Right ventricle myocardium superior (tissue), 1 donor: ENCODE measurements around the gene RBBP8NL. TPM values are rescaled to one million over a fixed set of nuclear protein-coding genes. Genes with fewer than 3 reads are reported as not detected.
A peak's percentile ranks its signal among the peaks of the same experiment; 100 is the strongest.

Experiments
- ATAC-seq: fragments of 200-7000 bp; cut with Tn5 transposase; one replicate; pipeline ENCODE4 v1.9.1; 2020; ENCODE audit warnings: mild to moderate bottlenecking; ENCODE audit not compliant: poor library complexity
- DNase-seq: peaks from one replicate; pipeline ENCODE4 v3.0.0-alpha.2; 2020
- intact Hi-C: fragments of 100-400 bp; cut with DNase I; formaldehyde crosslinking; loops from one replicate; pipeline ENCODE4 v1.11.2; 2022
- total RNA-seq: library from RNA; stranded (reverse); fragmentation: NEBNext Ultra II Directional; extraction: Animal tissue kit (Norgen Biotek cat#: 25700); gene quantifications from one replicate; pipeline ENCODE4 v1.2.1, GENCODE V29; 2021
- donor health status: DM: no; HTN: yes; CAD: no; lungs with severe emphysema.

Gene RBBP8NL
- total RNA-seq, 1 donor from 2014 or later = not detected

- no peak for ATAC-seq
- intact Hi-C loops = no loop called here
These were observed 56.3 kb downstream of the RBBP8NL start for GRCh38 chr20:62370807-62371587.

DNA sequence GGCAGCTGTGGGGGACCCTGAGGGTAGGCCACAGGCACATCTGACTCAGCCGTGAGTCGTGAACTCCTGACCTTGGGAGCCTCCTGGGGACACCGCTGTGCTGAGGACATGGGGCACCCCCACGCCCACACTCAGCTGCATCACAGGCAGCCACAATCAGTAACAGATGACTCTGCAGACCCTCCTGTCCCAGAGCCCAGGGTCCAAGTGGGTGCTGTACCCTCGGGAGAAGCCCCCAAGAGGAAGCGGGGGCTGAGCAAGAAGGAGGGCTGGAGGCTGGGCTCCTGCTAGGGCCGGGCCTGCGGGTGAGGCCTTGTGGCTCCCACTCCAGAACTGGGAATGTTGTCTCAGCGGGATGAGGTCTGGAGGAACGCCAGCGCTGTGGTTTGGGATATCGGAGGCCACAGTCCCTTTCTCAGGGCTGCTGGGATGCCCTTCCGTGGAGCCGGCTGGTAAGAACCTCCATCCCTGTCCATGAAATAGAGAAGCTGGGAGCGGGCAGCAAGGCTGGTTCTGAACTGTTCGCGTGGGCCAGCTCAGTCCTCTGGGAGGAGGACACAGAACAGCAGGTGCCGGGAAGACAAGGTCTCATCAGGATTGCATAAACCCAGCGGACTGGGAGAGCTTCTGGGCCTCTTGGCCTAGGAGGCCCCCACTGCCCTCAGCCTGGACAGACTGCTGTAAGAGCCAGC lies 57.1 kb downstream of the RBBP8NL start:
- no peak for DNase-seq
- intact Hi-C loops = no loop called here
- no peak for ATAC-seq

More at GRCh38 chr20:62370807-62371587, 56.3 kb downstream of the RBBP8NL start:
- DNase-seq = no peak

- intact Hi-C loops = no loop called here
- no peak for ATAC-seq
These were observed 57.6 kb downstream of the RBBP8NL start for GRCh38 chr20:62369815-62370114.

DNA sequence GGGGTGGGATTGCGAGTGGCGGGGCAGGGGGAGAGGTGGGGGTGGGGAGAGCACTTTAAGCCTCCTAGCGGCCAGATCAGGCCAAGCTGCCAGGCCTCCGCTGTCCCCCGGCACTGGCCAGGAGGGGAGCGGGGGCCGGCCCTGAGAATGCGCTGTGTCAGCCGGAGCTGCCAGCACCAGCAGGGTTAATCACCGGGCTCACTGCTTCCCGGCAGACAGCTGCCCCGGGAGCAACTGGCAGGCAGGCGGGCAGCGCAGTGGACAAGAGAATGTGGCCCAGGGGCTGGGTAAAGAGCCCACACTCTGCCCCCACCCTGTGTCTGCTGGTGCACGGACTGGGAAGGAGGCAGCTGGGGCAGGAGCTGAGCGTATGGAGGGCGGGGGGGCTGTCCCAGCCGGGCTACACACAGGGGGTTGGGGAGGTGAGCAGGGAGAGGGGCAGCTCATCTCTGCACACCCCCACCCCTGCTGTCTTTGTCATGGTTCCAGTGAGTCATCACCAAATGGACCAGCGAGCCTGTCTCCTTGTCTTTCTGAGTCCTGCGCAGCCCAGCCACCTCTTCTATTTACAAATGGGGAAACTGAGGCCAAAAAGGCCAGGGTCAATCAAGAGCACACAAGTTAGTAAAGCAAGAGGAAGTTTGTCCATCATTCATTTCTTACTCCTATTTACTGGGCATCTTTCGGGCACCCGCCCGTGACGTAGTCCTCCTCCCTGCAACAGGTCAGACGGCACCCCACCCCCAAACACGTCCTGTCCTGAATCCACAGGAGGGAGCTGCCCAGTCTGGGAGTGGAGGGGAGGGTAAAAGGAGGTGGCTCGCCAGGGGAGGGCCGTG lies 58.1 kb downstream of the RBBP8NL start:
- intact Hi-C loops = no loop called here
- no peak for DNase-seq
- ATAC-seq = peak; percentile 1

More at GRCh38 chr20:62369815-62370114, 57.6 kb downstream of the RBBP8NL start:
- DNase-seq = no peak

- intact Hi-C loops = no loop called here
- DNase-seq (no peak), ATAC-seq (no peak)
These were observed 58.9 kb downstream of the RBBP8NL start for GRCh38 chr20:62368392-62368975.

GRCh38 chr20:62367633-62368391 lies 59.5 kb downstream of the RBBP8NL start:
- peak; percentile 43 for DNase-seq
- ATAC-seq = peak; percentile 29
- intact Hi-C loops = no loop called here

DNA sequence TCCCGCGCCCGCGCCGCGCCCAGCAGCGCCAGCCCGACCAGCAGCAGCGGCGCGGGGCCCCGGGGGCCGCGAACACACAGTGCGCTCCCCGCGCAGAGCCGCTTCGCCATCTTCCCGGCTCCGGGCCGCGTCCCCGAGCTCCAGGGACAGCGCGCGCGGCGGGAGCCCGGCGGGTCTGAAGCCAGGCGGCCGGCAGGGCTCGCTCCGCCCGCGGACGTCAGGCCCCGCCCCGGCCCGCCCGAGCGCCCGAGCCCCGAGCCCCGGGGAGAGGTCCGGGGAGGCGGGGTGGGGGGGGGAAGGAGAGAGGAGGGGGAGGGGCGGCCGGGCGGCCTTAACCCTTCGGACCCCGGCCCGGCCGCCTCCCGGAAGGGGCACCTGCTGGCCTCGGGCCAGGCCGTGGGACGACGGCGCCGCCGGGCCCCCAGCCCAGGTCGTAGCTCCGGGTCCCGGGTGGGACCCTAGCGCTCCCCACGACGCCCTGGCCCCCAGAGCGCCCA lies 60.2 kb downstream of the RBBP8NL start, which contains the start of gene LAMA5:
Gene LAMA5 (minus strand): TSS at position 177 of the 497 bp plus-strand sequence. CDS start 67 bp downstream, at position 110.
- DNase-seq (peak; percentile 70), ATAC-seq (peak; percentile 51)
- intact Hi-C loops = no loop called here

GRCh38 chr20:62366370-62367135 lies 60.8 kb downstream of the RBBP8NL start:
- ATAC-seq (peak; percentile 3), DNase-seq (peak; percentile 65)
- intact Hi-C loops = no loop called here

- peak; percentile 19 for ATAC-seq
- DNase-seq = peak; percentile 43
- intact Hi-C loops = no loop called here
These were observed 61.4 kb downstream of the RBBP8NL start for GRCh38 chr20:62365814-62366369.

DNA sequence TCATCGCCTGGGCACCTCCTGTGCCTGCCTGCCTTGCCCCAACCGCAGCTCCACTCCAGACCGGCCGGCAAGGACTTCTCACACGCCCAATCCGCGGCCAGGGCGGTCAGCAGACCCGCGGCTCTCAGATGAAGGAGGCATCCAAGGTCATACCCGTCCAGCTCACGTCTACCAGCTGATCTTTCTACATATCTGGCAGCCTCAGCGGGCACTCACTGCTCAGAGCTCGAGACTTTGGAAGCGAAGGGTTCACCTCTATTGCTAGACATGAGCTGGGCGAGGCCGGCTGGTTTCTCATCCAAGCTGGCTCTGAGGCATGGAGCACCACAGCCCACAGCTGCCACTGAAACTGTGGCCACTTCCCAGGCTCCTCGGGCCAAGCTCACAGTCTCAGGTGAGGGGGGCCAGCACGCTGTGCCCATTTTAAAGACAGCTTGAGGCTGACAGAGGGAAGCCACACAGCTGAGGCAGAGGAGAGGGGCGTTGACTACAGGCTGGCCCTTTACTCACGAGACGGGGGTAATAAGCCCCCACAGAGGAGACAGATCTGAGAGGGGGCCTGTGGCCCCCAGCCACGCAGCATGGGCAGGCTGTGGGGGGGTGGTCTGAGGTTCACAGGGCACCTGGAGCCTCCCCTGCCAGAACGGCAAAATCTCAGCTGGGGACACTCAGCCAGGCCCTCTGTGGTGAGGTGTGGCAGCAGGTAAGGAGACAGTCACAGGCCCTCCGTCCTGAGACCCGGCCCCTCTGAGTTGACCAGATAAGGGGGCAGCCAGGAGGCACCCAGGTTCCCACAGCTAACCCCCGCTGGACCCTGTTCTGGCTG lies 62.2 kb downstream of the RBBP8NL start:
- ATAC-seq = peak; percentile 62
- intact Hi-C loops = no loop called here

DNA sequence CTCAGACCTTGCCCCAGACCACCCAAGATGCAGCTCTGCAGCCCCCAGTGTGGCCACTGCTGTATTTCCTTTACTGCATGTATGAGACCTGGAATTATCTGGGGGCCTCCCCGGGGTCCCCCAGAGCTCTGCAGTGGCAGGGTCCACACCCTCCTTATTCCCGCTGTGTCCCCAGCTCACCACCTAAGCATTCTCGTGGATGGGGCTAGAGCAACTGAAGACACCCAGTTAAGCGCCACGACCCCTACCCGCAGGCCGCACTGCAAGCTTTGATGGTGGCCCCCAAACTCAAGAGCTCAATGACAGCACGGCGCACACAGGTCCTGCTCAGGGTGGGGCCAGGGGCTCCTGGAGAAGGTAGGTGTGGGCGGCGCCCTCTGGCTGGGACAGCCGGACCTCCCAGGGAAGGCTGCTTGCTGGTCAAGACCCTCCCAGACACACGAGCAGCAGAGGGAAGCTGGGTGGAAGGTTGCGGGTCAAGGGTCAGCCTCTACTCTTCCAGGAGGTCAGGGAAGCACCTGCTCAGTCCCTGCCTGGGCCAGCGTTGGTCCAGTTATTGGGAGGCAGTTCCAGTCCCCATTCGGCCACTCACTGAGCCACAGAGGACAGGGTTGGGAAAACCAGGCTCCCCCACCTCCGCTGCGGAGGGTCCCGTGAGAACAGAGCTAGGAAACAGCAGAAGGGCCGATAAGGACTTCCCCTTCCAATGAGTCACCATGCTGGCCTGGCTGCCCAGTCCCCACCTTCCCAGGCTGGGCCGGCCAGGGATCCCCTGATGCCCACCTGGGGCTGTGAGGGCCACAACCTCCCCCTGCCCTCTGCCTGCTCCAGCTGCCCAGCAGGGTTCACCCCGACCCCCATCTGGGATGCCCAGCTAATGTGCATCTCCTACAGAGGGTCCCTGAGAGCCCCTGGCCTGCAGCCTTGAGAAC lies 63.2 kb downstream of the RBBP8NL start:
- DNase-seq = peak; percentile 54
- no peak for ATAC-seq
- intact Hi-C loops = no loop called here

More for the DNA sequence above, 62.2 kb downstream of the RBBP8NL start:
- DNase-seq = peak; percentile 78

DNA sequence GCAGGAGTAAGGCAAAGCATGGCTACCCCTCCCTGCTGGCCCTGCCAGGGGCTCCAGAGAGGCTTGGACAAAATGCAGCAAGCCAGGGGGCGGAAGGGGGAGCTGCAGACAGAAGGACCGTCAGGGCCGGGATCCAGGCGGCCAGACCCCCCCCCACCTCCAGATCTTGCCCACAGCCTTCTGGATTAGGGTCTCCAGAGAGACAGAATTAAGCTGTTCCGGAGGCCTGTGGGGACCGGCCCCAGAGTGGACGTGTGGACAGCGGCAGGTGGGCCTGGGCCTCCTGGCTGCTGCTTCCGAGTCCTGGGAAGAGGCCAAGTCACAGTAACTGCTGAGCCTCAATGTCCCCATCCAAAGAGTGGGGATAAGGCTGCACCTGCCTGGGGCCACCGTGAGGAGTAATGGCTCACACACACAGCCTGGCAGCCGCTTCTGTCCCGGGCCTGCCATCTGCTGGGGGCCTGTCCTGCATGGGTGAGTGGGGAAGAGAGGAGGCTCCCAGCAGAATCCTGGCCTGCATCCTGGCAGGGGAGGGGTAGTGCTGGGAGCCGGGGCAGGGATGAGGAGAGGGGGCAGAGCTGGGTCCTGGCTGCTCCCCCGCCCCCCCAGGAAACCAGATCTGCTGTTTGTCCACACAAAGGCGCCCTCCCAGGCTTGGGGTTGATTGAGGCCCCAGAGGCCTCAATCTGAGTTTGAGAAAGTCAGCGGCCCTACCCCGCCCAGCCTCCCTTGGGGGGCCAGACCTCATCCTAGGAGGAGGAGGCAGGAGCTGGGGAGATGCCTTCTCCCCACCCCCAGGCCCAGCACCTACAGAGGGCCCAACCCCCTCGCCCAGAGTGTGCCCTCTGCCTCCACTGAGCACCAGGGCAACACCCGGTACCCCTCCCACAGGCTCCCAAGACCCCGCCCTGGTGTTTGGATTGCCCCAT lies 64.1 kb downstream of the RBBP8NL start:
- intact Hi-C loops = no loop called here
- ATAC-seq (no peak), DNase-seq (peak; percentile 56)

DNA sequence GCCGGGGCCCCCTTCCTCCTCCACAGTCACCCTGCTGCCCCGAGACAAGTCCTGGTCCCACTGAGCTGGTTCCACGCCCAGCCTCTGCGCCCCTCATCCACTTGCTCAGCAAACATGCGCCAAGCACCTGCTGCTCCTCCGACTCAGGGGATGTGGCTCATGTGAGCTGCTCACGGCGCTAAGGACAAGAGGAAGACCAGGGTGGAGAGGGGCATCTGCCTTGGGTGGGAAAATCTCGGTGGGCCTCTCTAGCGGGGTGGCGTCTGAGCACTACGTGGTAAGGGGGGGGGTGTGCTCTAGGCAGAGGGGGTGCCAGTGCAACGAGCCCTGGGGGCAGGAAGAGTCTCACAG lies 64.8 kb downstream of the RBBP8NL start:
- DNase-seq = no peak
- ATAC-seq = no peak
- intact Hi-C loops = no loop called here
